ENCODE results near the gene VAMP5.
A peak's percentile ranks its signal among the peaks of the same experiment; 100 is the strongest.
"Not testable (repeated sequence)": the region's sequence is repeated elsewhere in the genome, so short reads cannot be mapped to it uniquely, and the experiment has no call there.

Gene VAMP5

DNA sequence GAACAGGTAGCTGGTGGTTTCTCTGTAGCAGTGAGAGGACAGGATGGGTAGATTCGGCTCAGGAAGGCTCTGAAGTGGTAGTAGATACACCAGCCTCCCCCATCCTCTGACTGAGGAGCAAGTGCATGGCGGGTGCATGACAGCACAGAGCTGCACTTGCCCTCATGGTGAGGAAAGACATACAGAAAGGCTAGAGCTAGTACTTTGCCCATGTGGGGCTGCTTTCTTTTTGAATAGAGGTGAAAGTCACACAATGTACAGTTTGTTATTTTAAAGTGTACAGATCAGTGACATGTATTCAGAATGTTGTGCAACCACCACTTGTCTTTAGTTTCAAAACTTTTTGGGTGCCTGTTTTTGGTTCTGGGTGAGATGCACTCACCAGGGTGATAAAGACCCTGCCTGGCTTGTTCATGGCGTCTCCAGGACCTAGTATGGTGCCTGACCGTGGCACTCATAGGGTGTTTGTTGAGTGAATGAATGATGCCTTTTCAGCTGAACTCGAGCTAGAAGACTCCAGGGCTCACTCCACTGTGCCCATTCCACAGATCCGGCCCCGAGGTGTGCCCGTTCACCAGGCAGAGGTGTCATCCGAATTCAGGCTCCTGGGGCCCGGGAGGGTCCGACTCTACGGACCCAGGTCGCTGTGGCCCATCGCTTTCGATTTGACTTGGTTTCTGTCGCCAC is 421 bp upstream of the VAMP5 start:
- no peak for DNase-seq (ENCODE audit: low read depth in 2 of 2)

DNA sequence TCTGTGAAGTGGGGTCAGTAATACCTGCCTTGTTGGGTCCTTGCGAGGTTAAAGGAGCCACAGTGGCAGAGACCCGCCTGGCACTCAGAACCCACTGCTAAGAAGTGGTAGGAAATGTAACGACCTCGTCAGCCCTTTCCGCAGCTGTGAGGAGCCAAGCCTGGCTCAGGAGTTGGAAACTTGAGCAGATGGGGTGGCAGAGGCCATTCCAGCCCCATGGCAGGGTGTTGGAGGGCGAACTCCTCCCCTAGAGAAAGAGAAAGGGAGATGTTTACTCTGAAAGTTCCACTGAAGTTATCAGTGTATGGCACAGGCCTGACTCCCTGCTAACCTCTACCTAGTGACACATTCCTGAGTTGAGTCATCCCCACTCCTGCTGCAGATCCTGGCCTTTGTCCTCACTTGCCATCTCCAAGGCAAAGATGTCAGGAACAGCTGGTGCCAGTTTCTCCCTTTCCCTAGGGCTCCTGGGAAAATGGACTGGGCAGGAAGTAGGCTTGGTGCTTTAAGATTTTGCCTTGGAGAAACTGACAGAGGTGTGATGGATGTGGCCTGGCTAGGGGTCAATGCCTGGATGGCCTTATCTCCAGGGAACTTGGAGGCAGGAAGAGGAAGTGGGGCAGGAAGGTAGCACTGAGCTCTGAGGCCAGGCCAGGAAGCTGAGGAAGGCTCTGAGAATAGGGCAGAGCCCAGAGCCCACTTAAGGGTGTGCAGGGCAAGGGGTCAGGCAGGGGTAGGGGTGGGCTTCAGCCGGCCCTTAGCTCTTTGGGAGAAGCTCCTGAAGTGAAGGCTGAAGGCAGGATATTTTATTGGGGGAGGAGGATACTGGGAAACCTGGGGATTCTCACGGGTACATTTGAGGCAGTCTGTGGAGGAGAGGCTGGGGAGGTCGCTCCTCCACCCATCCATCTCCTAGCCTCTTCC is 888 bp downstream of the VAMP5 start:
- DNase-seq (ENCODE audit: low read depth in 2 of 2), result no peak

DNA sequence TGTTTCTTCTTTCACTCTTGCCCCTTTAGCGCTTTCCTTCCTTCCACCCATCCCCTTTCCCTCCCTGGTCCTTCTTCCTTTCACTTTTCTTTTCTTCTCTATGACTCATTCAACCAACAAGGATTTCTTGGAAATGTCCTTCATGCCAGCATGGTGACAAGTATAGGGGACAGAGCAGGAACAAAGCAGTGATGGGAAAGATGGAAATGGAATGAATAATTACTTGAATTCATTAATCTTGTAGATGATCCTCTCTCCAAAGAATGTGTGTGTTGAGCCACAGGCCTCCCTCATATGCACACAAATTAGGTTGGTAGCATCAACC is 1.5 kb downstream of the VAMP5 start:
- DNase-seq (ENCODE audit: low read depth in 2 of 2), result no peak

DNA sequence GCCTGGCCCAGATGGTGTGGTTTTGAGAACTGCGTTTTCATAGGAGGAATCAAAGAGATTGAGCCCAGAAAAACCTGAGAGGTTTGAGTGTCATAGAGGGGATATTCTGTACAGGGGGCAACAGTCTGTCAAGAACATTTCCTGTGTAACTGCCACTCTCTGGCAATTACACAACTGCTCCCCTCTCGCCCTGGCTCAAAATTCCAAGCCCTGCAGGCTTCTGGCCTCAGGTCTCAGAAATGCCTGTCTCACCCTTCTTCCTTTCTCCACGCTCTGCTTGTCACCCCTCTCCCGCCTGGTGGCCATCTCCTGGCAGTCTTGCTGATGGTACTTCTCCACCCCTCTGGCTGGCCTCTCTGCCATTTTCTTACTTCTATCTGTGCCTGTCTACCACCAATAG is 4.0 kb downstream of the VAMP5 start:
- no peak for DNase-seq (ENCODE audit: low read depth in 2 of 2)

DNA sequence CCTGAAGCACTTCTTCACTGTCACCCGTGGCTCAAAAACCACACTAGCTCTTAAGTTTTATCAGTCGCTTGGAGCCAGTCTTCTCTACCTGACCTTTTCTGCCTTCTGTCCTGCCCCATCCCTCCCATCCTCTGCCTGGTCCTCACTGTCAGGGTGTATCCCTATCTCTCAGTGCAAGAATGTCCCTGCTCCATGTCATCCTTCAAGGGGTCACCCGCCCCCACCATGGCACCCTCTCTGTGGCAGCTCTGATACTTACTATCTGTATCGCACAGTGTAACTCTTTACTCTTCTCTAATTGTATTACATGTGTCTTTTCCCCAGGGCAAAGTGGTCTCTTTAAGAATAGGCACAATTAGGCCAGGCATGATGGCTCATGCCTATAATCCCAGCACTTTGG is 4.4 kb downstream of the VAMP5 start:
- no peak for DNase-seq (ENCODE audit: low read depth in 2 of 2)

DNA sequence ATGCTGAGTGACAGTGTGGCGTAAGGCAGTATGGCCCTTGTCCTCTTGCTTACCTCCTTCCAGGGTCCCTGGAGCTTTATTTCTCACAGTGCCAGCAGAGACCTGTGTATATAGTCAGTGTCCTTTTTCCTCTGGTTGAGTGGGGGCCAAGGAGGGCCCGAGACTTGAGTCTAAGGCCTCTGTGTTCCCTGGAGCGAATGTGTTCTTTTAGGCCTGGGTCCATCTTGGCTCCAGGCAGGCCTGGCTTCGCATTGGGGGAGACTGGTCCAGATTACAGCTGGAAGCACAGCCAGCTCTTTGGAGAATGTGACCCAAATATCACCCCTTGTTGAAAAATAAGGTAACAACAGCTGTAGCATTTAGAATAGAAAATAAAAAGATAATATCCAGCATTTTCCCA is 5.0 kb downstream of the VAMP5 start:
- no peak for DNase-seq (ENCODE audit: low read depth in 2 of 2)

DNA sequence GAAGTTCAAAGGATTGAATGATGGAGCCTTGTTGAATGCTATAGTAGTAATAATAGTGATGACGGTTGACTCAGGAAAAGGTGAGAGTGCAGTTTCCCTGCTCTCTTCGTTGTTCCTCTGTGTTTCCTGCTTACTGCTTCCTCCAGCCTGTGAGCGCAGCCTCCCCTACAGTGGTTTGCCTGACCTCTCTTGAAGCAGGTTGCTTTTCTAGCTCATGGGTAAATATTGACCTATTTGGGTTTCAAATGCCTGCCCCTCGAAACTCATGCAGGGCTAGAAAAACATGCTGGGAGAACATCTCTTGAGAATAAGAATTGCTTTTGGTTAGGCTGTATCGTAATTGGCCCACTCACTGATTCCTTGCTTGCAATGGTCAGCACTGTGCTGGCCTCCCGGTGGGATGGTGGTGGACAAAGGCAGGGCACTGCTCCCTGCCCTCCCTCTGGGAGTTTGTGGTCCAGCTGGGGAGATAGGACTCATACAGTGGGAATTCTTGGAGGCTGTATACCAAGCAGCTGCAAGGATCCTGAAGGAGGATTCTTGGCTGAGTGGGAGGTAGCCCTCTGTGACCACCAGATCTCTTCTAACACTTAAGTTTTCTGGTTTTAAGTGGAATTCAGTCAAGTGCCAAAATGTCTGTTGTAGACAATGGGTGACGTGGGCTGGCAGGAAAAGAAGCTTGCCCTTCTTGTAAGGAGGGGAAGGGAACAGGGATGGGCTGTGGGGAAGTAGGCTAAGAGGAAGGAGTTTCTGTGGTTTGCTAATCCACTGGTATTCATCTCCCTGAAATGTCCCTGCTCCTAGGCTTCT is 6.0 kb downstream of the VAMP5 start:
- peak; percentile 45 to 47 for DNase-seq (ENCODE audit: low read depth in 2 of 2)

DNA sequence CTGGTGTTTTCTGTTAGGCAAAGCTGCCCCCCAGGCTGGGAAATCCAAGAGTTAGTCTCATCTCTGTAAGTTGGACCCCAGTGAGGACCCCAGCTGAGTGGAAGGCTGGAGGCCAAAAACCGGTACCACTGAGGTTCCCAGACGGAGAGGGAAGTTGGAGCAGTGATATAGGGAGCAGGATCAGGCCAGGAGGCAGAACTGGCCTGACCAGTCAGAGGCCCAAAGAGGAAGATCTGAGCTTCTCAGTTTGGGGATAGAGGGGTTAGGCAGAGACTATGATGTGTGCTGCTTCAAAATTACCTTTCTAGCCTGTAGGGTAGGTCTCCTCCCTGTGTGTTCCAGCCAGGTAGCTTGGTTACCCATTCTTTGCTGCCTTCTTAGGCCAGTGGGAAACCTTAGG is 6.7 kb downstream of the VAMP5 start:
- no peak for DNase-seq (ENCODE audit: low read depth in 2 of 2)

DNA sequence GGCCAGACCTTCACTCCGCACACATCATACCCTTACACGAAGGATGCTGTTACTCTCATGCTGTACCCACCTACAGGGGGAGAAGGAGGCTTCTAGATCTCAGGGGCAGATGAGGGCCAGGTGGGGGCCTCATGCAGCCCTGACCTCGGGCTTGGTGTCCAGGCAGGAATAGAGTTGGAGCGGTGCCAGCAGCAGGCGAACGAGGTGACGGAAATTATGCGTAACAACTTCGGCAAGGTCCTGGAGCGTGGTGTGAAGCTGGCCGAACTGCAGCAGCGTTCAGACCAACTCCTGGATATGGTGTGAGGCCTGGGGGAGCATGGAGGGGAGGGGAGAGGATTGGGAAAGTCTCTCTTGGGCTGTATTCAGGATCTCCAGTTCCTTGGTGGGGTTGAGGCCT is 7.3 kb downstream of the VAMP5 start:
- DNase-seq (ENCODE audit: low read depth in 2 of 2), result no peak

DNA sequence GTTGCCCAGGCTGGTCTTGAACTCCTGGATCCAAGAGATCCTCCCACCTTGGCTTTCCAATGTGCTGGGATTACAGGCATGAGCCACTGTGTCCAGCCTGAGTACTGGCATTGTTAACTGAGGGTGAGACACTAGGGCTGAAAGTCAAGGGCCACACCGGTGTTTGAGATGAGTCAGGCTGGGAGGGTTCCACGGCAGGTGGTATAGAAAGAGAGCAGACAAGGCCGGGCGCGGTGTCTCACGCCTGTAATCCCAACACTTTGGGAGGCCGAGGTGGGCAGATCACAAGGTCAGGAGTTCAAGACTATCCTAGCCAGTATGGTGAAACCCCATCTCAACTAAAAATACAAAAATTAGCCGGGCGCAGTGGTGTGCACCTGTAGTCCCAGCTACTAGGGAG is 8.1 kb downstream of the VAMP5 start:
- DNase-seq (ENCODE audit: low read depth in 2 of 2), result not testable (repeated sequence)

DNA sequence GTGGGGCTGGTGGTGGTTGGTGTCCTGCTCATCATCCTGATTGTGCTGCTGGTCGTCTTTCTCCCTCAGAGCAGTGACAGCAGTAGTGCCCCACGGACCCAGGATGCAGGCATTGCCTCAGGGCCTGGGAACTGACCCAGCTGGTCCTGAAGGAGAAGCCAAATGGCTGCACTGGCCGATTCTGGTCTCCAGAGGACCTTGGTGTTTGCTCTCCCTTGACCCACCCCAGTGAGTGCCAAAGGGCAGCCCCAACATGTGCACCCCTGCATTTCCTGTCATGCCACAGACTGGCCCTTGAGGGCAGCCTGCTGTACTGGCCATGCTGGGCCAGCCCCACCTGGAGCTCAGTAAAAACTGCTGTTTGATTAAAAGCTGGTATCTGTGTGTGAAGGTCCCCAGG is 8.8 kb downstream of the VAMP5 start:
- DNase-seq (ENCODE audit: low read depth in 2 of 2), result no peak

DNA sequence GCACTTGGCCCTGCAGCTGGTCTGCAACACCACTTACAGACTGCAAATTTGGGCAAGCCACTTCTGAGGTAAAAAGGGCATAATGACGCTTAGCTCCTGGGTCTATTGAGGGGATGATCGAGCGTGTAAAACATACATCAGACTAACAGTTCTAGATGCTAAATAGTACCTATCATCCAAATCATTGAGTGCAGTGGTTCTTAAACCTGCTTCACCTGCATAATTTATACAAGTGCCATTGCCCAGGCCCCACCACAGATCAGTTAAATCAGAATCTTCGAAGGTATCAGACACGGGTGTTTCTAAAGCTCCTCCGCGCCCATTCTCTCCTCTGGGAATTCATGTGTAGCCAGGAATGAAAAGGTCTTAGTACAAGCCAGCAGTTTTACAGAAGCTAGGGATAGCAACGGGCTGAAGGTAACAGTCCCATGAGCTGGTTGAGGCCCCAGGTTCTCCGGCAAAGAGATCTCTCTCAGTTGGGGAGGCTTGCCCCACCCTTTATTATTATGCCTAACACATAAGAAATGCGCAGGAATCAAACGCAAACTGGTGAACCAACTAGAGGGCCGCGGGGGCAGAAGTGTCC is 10.6 kb downstream of the VAMP5 start:
- DNase-seq (ENCODE audit: low read depth in 2 of 2), result no peak

DNA sequence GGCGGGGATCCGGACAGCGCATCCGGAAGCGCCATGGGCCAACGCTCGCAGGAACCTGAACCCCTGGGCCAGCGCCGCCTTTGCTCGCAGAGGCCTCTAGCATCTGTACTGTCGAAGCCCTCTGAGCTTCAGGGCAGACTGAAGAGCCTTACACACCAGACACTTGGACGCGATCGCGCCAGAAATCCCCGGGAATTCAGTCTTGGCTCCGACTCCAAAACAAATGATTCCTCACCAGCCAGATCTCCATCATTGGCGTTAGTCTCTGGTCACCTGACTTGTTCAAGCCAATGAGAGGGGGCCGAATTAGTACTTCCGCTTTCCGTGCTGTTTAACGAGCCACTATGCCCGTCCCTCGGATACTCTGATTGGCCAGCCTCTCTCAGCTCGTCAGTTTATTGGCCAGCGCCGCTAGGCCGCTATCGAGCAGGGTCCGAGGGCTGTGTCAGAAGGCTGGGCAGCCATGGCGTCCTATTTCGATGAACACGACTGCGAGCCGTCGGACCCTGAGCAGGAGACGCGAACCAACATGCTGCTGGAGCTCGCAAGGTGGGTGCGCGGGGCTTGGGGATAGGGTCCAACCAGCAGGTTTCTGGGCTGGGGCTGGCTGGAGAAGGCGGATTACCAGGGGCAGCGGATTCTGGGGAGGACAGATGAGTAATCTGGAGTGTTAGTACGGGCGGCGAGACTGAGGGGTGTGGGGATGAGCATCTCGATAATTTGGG is 11.2 kb downstream of the VAMP5 start, which contains the start of gene RNF181:
RNF181 (plus strand) TSS at position 445 of the 725 bp plus-strand sequence; CDS start at position 464, 19 bp downstream.
- DNase-seq (ENCODE audit: low read depth in 2 of 2), result peak; percentile 97

DNA sequence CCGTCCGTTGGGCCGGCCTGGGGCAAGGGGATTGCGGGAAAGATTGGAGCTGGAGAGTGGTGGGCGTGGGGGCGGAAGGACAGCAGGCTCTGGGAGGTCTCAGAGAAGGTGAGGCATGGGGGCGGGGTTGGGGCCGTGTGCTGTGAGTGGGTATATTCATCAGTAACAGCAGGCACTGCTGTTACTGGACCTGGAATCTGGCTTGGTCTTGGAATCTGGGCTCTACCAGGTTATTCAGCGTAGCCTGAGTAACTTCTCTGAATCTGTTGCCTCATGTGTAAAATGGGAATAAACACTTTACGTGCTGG is 11.7 kb downstream of the VAMP5 start:
- no peak for DNase-seq (ENCODE audit: low read depth in 2 of 2)

DNA sequence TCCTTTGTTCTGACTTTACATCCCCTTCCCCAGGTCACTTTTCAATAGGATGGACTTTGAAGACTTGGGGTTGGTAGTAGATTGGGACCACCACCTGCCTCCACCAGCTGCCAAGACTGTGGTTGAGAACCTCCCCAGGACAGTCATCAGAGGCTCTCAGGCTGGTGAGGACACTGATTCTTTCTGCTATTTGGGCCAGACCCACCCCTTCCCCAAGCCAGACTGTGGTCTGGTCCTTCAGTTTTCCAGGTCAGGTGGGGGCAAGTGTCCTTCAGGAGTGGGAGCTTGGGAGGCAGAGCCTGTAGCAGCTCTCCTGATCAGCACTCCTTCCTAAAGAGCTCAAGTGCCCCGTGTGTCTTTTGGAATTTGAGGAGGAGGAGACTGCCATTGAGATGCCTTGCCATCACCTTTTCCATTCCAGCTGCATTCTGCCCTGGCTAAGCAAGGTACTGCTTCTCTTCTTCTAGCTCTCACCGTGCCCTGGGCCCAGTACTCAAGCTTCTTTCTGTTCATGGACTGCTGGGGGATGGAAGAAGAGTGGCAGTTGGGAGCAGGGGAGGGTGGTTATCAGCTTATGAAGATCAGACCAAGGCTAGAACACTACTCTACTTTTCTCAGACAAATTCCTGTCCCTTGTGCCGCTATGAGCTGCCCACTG is 12.4 kb downstream of the VAMP5 start:
- no peak for DNase-seq (ENCODE audit: low read depth in 2 of 2)

DNA sequence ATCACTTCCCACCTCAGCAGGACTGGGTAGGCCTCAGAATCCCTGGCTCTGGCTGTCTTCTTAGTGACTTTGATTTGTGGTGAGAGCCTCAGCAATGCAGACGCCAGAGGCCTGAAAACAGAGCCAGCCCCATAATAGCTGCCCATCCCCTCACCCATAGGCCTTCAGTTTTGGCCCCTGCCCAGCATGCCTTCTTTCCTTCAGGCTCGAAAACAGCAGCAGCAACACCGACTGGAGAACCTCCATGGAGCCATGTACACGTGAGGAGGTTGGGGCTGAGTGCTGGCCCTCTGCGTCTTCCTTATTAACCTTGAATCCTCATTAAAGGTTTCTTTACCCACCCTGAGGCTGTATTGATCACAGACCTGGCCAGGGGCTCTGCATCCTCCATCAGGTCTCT is 13.0 kb downstream of the VAMP5 start:
- DNase-seq (ENCODE audit: low read depth in 2 of 2), result no peak

DNA sequence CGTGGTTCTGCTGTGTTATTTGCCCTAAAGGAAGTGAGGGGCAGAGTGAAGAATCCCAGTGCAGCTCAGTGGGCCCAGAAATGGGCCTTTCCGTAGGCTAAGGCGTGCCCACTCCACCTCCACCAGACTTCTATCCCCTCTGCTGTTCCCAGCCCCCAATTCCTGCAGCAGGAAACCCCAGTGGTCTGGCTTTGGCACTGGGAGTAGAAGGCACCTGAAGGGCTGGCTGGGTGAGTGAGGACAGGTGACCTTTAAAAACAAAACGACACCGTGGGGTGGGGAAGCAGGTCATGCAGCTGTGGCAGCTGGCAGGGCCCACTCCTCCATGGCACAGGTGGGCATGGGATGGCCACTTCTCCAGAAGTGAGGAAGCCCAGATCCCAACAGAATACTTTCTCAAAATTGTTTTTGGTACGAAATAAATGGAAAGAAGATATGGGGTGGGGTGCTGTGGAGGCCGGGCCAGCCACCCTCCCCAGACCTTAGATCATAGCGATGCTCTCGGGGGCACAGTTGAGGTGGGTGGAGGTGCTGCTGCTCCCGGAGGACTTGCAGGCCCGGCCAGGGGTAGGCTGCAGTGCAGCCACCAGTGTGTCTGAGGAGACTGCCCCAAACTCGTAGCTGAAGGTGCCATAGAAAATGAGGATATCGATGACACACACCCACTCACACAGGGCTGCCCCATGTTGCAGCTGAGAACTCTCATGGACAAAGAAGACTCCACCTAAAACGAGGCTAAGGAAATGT is 14.5 kb downstream of the VAMP5 start:
- DNase-seq (ENCODE audit: low read depth in 2 of 2), result no peak

DNA sequence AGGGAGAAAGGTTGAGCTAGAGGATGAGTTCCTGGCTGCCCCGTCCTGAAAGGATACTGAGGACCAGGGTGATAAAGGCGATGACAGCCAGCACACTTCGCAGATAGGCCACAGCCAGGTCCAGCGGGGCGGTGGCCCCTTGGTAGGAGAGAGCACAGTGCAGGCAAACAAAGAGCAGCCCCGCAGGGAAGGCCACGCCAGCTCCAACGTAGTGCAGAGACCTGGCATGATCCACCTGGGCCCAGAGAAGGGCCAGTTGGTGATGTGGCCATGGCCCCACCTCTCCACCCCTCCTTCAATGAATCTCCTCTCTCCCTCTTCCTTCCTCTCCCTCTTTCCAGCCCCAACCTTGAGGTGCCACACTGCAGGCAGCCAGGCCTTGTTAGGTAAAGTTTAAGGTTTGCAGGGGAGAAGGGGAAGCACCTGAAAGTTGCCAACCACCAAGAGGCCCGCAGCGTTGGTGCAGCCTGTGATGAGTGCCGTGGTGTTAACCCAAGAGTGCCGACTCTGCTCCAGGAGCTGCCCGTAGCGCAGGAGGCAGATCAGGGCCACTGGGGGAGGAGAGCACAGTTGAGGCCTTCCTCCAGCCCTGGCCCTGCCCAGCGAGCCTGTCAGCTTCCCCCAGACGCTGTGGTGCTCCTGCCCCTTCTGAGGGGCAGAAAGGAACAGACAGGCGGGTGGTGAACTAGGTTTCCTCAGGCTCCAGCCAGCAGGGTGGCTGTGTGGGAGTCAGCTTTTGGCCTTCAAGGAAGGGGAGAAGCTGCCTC is 15.4 kb downstream of the VAMP5 start:
- DNase-seq (ENCODE audit: low read depth in 2 of 2), result no peak

DNA sequence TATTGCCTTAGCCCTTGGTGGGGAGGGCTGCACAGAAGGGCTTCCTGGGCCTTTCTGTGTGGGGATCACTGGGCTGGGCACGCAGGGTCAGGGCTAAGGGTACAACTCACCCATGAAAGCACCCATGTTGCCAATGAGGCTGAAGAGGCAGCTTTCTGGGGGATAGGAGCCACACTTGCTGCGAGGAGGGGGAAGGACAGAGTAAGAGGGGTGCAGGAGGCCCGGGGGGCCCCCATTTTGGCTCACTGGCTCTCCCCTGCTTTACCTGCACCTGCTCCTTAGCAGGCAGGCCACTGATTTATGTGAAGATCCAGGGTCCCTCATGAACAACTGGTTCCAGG is 16.0 kb downstream of the VAMP5 start:
- DNase-seq (ENCODE audit: low read depth in 2 of 2), result no peak
